Neuron (in vitro differentiated cells): ENCODE measurements around the gene EPHA6.
A peak's percentile ranks its signal among the peaks of the same experiment; 100 is the strongest.

Experiments used
- H2AFZ ChIP-seq: one replicate; pipeline ENCODE4 v1.6.1; 2013; ENCODE audit warnings: low read depth, mild to moderate bottlenecking, inconsistent platforms, low read length, moderate library complexity
- H3K27me3 ChIP-seq: one replicate; pipeline ENCODE4 v1.6.1; 2013; ENCODE audit warnings: low read length; ENCODE audit not compliant: insufficient read depth
- H3K36me3 ChIP-seq: one replicate; pipeline ENCODE4 v1.6.1; 2013; ENCODE audit warnings: low read length; ENCODE audit not compliant: insufficient read depth
- H3K4me1 ChIP-seq: one replicate; pipeline ENCODE4 v1.6.1; 2013; ENCODE audit warnings: low read length; ENCODE audit not compliant: insufficient read depth
- H3K4me3 ChIP-seq: 2 replicates; pipeline ENCODE4 v1.5.1; 2013; ENCODE audit warnings: mild to moderate bottlenecking, low read length, moderate library complexity
- H3K9me3 ChIP-seq: one replicate; pipeline ENCODE4 v1.6.1; 2013; ENCODE audit warnings: low read length

Gene EPHA6

DNA sequence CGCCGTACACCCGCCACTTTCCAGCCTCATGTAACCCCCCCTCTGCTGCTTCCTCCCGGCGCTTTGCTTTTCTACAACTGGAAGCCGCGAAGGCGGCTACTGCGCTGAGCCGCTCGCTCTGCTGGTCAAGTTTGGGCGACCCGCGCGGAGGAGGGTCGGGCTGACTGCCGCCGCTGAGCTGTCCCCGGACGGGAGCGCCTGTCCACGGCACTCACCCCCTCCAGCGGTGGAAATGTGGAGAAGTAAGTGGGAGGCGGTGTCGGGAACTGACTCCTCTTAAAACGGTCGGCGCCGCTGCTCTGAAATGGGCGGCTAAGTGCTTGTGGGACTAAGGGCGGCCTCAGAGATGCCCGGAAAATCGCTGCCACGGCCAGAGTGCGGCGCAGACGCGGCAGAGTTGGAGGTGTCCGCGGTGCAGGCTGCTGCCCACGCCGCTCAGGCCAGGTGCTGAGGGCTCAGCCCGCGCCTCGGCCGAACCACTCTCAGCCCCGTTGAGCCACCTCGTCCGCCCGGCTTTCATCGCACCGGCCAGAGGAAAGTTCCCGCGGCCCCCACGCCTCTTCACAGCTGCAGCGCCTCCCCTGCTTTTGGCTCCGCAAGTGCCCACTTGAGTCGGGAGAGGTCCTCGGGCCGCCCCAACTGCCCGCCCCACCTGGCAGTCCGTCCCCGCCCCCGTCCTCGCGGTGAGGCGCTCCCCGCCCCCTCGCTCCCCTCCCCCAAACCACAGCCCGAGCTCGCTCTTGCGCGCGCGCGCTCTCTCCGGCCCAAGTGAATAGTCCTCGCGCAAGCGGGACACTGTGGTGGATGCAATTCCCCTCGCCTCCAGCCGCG lies at the start of gene EPHA6:
EPHA6 (plus strand) TSS at position 775 of the 831 bp plus-strand sequence.
- peak within 1 kb of the TSS; percentile 92 for H2AFZ ChIP-seq
- no peaks in the 10 kb centered on the region for H3K36me3 ChIP-seq
- peaks cover 8% of the 10 kb centered on the region for H3K4me1 ChIP-seq
- H3K9me3 ChIP-seq = no peaks in the 10 kb centered on the region
- peaks cover 4% of the 10 kb centered on the region for H3K27me3 ChIP-seq
- peak within 1 kb of the TSS; percentile 60 for H3K4me3 ChIP-seq

DNA sequence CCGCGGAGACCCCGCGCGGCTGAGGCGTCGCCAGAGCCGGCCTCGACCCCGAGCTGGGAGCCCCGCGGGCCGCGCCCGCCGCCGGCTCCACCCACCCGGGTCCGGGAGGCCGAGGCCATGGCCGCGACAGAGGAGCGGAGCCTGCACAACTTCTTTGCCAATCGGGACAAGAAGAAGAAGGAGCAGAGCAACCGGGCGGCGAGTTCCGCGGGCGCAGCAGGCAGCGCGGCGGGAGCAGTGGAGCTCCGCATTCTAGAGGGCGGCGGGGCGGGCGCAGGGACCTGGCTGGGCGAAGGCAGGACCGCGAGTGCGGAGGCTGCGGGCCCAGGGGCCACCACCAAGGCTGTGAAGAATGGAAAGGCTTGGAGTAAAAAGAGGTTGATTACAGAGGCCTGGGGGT lies 37.6 kb upstream of the EPHA6 start:
- no peaks in the 10 kb centered on the region for H3K36me3 ChIP-seq
- no peak overlapping the region for H2AFZ ChIP-seq
- H3K4me3 ChIP-seq = no peak overlapping the region
- H3K27me3 ChIP-seq = no peaks in the 10 kb centered on the region
- no peaks in the 10 kb centered on the region for H3K9me3 ChIP-seq
- H3K4me1 ChIP-seq = no peaks in the 10 kb centered on the region

DNA sequence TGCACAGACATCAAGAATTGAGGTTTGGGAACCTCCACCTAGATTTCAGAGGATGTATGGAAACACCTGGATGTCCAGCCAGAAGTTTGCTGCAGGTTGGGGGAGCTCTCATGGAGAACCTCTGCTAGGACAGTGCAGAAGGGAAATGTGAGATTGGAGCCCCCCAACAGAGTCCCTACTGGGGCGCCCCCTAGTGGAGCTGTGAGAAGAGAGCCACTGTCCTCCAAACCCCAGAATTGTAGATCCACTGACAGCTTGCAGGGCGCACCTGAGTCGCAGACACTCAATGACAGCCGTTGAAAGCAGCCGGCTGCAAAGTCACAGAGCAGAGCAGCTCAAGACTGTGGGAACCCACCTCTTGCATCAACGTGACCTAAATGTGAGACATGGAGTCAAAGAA lies 34.6 kb upstream of the EPHA6 start:
- H3K27me3 ChIP-seq = no peaks in the 10 kb centered on the region
- no peak overlapping the region for H2AFZ ChIP-seq
- no peaks in the 10 kb centered on the region for H3K36me3 ChIP-seq
- no peaks in the 10 kb centered on the region for H3K9me3 ChIP-seq
- H3K4me3 ChIP-seq = no peak overlapping the region
- H3K4me1 ChIP-seq = no peaks in the 10 kb centered on the region

DNA sequence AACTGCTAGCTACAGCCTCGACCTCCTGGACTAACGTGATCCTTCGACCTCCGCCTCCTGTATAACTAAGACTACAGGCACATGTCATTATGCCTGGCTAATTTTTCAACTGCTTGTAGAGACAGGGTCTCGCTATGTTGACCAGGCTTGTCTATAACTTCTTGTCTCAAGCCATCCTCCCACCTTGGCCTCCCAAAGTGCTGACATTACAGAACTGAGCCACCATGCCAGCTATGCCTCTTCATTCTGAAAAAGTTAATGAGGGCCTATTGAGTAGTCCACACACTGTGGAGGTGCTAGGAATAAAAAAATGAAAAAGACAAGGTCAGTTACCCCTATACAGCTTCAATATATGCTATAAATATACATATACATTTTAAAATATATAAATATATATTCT lies 18.3 kb upstream of the EPHA6 start:
- H3K4me1 ChIP-seq = no peaks in the 10 kb centered on the region
- H2AFZ ChIP-seq = no peak overlapping the region
- no peaks in the 10 kb centered on the region for H3K9me3 ChIP-seq
- H3K27me3 ChIP-seq = no peaks in the 10 kb centered on the region
- H3K4me3 ChIP-seq = no peak overlapping the region
- H3K36me3 ChIP-seq = no peaks in the 10 kb centered on the region

DNA sequence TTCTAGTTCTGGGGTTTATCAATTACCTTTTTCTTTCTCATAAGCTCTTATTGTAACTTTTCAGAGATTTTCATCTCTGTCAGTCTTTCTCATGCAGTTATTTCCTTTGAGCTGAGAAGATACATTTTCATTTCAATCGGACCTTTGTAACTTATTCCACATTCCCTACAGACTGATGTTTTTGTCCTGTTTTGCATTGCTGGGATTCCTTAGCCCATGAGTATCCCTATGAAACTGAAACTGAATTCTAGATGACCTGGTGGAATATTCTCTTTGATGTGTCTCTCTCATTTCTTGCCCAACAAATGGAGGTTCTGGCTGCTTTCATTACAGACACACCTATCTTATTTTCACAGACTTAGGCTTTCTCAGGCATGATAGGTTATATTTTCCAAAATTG lies 10.5 kb upstream of the EPHA6 start:
- H3K4me1 ChIP-seq = peaks cover 12% of the 10 kb centered on the region
- no peaks in the 10 kb centered on the region for H3K36me3 ChIP-seq
- no peak overlapping the region for H2AFZ ChIP-seq

DNA sequence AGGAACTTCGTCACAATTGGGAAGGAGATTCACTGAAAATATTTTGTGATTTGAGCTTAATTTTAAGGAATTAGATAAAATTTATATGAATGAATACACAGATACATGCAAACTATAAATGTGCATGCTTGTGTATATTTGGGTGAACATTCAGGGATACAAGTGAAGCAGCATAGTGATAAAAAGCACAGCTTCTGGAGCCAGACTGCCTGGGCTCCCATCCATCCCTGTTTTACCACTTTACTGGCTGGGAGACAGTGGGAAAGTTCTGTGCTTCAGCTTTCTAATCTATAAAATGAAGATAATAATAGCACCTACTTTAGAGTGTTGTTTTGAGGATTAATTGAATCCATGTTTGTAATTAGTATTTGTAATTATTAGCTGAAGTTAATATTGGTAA lies 8.1 kb upstream of the EPHA6 start:
- no peaks in the 10 kb centered on the region for H3K27me3 ChIP-seq
- H3K36me3 ChIP-seq = no peaks in the 10 kb centered on the region
- no peaks in the 10 kb centered on the region for H3K9me3 ChIP-seq
- no peak overlapping the region for H3K4me3 ChIP-seq
- H2AFZ ChIP-seq = no peak overlapping the region
- peaks cover 12% of the 10 kb centered on the region for H3K4me1 ChIP-seq

More for the DNA sequence above, 10.5 kb upstream of the EPHA6 start:
- H3K4me3 ChIP-seq = no peak overlapping the region
- H3K9me3 ChIP-seq = no peaks in the 10 kb centered on the region
- H3K27me3 ChIP-seq = no peaks in the 10 kb centered on the region

DNA sequence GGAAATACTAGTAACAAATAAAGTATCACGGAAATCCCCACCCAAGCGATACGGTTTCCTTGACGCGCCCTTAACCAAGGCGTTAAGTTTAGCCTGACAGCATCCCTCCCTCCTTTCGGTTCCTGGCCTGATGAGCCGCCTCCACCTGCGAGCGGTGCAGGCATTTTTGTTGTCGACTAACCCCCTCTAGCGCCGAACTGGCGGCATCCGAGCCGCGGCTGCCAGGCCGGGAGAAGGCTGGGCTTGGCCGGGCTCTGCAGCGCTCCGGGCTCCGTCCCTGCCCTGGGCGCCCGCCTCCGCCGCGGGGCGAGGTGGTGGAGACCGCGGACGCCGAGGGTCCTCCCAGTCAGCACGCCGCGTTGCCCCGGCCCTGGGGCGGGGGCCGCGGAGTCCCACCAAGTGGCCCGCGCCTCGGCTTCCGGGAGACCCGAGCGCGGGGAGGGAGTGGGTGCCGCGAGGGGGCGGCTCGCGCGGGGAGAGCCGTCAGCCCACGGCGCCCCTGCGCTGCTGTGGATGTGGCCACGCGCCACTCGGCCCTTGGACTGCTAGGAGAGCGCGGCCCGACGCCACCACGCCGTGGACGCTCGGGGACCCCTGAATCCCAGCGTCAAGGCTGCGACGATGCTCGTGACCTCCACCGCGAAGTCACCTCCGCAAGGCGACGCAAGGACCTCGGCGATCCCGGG lies 1.1 kb upstream of the EPHA6 start:
- Histone ChIP-seq H2AFZ (peak overlapping the region; percentile 92), H3K27me3 (peaks cover 4% of the 10 kb centered on the region), H3K9me3 (no peaks in the 10 kb centered on the region), H3K36me3 (no peaks in the 10 kb centered on the region), H3K4me3 (peak overlapping the region; percentile 60), H3K4me1 (peaks cover 8% of the 10 kb centered on the region)

DNA sequence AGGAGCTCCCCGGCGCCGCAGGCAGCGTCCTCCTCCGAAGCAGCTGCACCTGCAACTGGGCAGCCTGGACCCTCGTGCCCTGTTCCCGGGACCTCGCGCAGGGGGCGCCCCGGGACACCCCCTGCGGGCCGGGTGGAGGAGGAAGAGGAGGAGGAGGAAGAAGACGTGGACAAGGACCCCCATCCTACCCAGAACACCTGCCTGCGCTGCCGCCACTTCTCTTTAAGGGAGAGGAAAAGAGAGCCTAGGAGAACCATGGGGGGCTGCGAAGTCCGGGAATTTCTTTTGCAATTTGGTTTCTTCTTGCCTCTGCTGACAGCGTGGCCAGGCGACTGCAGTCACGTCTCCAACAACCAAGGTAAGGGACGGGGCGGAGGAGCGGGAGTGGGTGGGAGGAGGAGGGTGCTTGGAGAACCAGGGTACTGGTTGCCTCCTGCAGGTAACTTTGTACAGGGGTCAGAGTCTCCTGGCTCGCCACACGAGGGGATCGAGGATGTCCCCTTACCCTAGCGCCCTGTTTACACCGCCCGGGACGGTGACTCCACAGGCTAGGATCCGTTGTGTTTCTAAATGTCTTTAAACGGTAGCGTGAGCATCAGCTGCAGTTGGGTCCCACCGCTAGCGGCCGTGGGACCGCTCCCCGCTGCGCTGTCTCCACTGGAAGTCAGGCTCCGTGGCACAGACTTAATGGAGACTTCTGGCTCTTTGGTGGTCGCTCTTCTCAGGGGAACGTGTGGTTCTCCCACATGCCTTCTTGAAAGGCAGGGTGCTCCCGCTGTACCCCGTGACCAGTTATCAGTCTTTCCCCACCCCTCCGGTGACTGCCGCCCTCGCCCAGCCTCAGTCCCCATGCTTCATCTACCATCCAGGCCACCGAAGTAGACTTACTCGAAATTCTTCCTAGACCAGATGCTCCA lies 515 bp downstream of the EPHA6 start:
- Histone ChIP-seq H3K4me1 (peaks cover 8% of the 10 kb centered on the region), H3K9me3 (no peaks in the 10 kb centered on the region), H2AFZ (peak overlapping the region; percentile 92), H3K27me3 (peaks cover 4% of the 10 kb centered on the region), H3K36me3 (no peaks in the 10 kb centered on the region), H3K4me3 (peak overlapping the region; percentile 60)

DNA sequence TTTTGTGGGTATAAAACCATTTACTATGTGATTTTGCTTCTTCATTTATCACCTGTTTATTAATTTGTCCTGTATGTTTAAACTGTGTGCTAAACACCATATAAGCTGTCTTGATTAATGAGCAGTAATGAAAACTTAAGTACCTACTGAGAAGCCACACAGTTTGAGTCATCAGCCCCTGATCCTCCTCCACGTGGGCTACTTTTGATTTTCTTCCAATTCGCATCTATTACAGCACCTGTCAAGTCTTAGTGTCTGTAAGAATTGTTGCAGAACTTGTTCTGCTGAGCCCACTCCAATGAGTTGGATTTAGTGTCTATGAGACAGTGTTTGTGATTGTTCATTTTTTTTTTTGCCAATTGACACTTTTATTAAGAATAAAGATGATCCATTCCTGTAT lies 16.8 kb downstream of the EPHA6 start:
- H3K9me3 ChIP-seq = no peaks in the 10 kb centered on the region
- H3K4me3 ChIP-seq = no peak overlapping the region
- no peaks in the 10 kb centered on the region for H3K36me3 ChIP-seq
- no peaks in the 10 kb centered on the region for H3K4me1 ChIP-seq
- H2AFZ ChIP-seq = no peak overlapping the region
- no peaks in the 10 kb centered on the region for H3K27me3 ChIP-seq

DNA sequence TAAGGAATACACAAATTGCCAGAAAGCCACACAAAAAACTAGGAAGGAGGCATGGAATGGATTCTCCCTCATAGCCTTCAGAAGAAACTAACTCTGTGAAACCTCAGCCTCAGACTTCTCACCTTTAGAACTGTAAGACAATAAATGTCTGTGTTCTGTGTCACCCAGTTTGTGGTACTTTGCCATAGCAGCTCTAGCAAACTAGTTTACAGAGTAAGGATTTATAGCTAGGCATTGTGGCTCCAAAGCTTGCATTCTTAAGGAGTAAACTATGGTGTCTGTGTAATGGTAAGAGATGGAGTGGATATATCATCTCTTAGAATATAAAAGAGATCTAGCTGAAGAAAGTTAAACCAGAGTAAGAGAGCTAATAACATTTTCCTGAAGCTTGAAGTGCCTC lies 18.9 kb downstream of the EPHA6 start:
- no peaks in the 10 kb centered on the region for H3K4me1 ChIP-seq
- H3K27me3 ChIP-seq = no peaks in the 10 kb centered on the region
- no peak overlapping the region for H3K4me3 ChIP-seq
- H2AFZ ChIP-seq = no peak overlapping the region
- no peaks in the 10 kb centered on the region for H3K9me3 ChIP-seq
- no peaks in the 10 kb centered on the region for H3K36me3 ChIP-seq

DNA sequence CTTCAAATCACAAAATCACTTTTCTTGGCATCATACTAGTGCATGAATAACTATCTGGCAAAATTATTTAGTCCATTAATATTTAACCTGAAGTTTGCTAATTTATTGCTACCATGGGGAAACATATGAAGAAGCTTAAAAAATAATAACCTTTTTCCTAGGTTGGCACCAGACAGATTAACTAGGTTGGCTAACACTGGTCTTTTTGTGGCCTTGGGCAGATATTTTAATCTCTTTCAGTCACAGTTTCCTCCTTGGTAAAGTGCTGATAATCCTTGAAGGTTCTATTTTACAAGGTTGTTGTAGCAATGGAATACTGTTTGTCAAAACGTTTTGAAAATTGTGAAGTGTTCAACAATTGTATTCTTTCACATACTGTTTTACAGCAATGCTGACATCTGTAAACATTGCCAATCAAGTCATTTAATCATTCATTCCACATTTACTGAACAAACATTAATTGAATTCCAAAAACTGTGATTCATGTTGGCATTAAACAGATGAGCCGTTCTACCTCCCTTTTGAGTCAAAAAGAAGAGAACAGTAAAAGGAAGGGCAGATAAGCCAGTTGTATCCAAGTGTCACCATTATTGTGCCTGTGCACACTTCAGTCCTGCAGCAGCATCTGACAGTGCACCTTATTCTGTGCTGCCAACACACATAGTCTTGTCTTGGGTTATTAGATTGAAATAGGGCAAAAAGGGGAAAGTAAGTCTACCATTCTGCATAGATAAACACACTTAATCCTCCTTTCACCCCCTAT lies 21.9 kb downstream of the EPHA6 start:
- Histone ChIP-seq H3K4me1 (no peaks in the 10 kb centered on the region), H2AFZ (no peak overlapping the region), H3K27me3 (no peaks in the 10 kb centered on the region), H3K36me3 (no peaks in the 10 kb centered on the region), H3K4me3 (no peak overlapping the region), H3K9me3 (no peaks in the 10 kb centered on the region)

DNA sequence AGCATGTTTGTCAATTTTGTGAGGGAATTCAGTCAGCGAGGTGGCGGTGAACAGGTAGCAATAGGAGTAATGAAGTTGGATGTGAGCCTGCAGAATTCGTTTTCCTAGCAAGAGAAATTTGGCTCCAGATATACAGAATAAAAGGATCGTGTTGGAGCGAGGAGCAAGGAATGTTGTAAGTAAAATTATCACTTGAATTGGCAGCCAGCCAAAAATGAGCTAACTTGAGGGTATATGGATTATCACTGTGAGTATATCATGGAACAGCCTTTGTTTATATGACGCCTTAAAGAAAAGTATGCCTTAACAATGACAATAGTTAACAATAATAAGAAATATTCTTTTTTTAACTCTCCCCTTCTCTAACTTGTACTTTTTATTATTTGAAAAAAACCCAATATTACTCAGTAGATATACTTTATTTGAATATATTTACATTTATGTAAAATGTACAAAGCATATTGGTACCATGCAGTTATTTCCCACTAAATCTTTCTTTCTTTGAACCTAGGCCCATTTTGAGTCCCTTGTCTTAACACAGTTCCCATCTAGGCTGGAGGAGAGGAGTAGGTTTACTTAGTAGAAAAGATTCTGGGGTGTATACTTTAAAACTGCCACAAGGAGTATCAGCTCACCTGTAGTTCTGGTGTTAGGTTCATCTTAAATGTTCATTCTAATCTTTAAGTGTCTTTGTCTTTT lies 29.3 kb downstream of the EPHA6 start:
- no peaks in the 10 kb centered on the region for H3K4me1 ChIP-seq
- H3K9me3 ChIP-seq = no peaks in the 10 kb centered on the region
- no peak overlapping the region for H3K4me3 ChIP-seq
- H2AFZ ChIP-seq = no peak overlapping the region
- H3K27me3 ChIP-seq = no peaks in the 10 kb centered on the region
- no peaks in the 10 kb centered on the region for H3K36me3 ChIP-seq
